ENCODE results near the gene GINM1. TPM values are rescaled to one million over a fixed set of nuclear protein-coding genes. Genes with fewer than 3 reads are reported as not detected.
A peak's percentile ranks its signal among the peaks of the same experiment; 100 is the strongest.

Gene GINM1
- 69.8 TPM for total RNA-seq (ENCODE audit: insufficient read depth, low replicate concordance)

GRCh38 chr6:149565527-149566409, at the start of gene GINM1:
GINM1 (plus strand) TSS chr6:149566375; CDS start chr6:149566415, 40 bp downstream.
- peak; percentile 98 for DNase-seq (ENCODE audit: low spot score)

GRCh38 chr6:149529650-149530049, 36.5 kb upstream of the GINM1 start:
- DNase-seq (ENCODE audit: low spot score) = no peak

GRCh38 chr6:149534742-149535141, 31.4 kb upstream of the GINM1 start:
- no peak for DNase-seq (ENCODE audit: low spot score)

- no peak for DNase-seq (ENCODE audit: low spot score)
Measured at GRCh38 chr6:149541139-149541538, 25.0 kb upstream of the GINM1 start.

- DNase-seq (ENCODE audit: low spot score) = no peak
Measured at GRCh38 chr6:149544646-149545257, 21.4 kb upstream of the GINM1 start.

- peak; percentile 80 for DNase-seq (ENCODE audit: low spot score)
Measured at GRCh38 chr6:149545258-149545753, 20.9 kb upstream of the GINM1 start.

GRCh38 chr6:149545754-149546471, 20.3 kb upstream of the GINM1 start, which contains the start of gene PPIL4:
PPIL4 (minus strand) TSS chr6:149546043; CDS start chr6:149546005, 38 bp downstream.
- DNase-seq (ENCODE audit: low spot score) = peak; percentile 97

GRCh38 chr6:149551920-149552319, 14.3 kb upstream of the GINM1 start:
- DNase-seq (ENCODE audit: low spot score) = no peak

- no peak for DNase-seq (ENCODE audit: low spot score)
Measured at GRCh38 chr6:149558029-149558428, 8.1 kb upstream of the GINM1 start.

- DNase-seq (ENCODE audit: low spot score) = no peak
Measured at GRCh38 chr6:149559389-149559788, 6.8 kb upstream of the GINM1 start.

GRCh38 chr6:149560736-149561135, 5.4 kb upstream of the GINM1 start:
- DNase-seq (ENCODE audit: low spot score) = no peak

- DNase-seq (ENCODE audit: low spot score) = peak; percentile 45
Measured at GRCh38 chr6:149563203-149563927, 2.8 kb upstream of the GINM1 start.

GRCh38 chr6:149563928-149564325, 2.2 kb upstream of the GINM1 start:
- no peak for DNase-seq (ENCODE audit: low spot score)

- DNase-seq (ENCODE audit: low spot score) = no peak
Measured at GRCh38 chr6:149566410-149567193, 427 bp downstream of the GINM1 start.

- no peak for DNase-seq (ENCODE audit: low spot score)
Measured at GRCh38 chr6:149567194-149567586, 1.0 kb downstream of the GINM1 start.

GRCh38 chr6:149567945-149568585, 1.9 kb downstream of the GINM1 start:
- no peak for DNase-seq (ENCODE audit: low spot score)

- DNase-seq (ENCODE audit: low spot score) = no peak
Measured at GRCh38 chr6:149580880-149581279, 14.7 kb downstream of the GINM1 start.

- DNase-seq (ENCODE audit: low spot score) = no peak
Measured at GRCh38 chr6:149581349-149581748, 15.2 kb downstream of the GINM1 start.

- no peak for DNase-seq (ENCODE audit: low spot score)
Measured at GRCh38 chr6:149586149-149586548, 20.0 kb downstream of the GINM1 start.

GRCh38 chr6:149592983-149593382, 26.8 kb downstream of the GINM1 start:
- DNase-seq (ENCODE audit: low spot score) = no peak

Data from umbilical cord (tissue), 2 donors.